Endothelial cell of umbilical vein (primary cell): ENCODE results near the gene MPG. TPM values are rescaled to one million over a fixed set of nuclear protein-coding genes. Genes with fewer than 3 reads are reported as not detected.

ENCODE experiments used
- BruUV-seq: library from RNA; stranded (reverse); fragments of 400-500 nt; replicated peaks from 2 replicates; lab custom pipeline; 2021; lab: Mats Ljungman, UMichigan
- CTCF ChIA-PET: fragments of 300-600, 350-600 bp; sonication (Branson Sonifier 250); formaldehyde crosslinking; loops from one replicate; lab custom pipeline; 2021; ENCODE audit warnings: antibody characterized with exemption, inconsistent platforms; lab: Charles Lee
- POLR2A ChIA-PET: fragments of 300-600, 350-600 bp; sonication (Branson Sonifier 250); formaldehyde crosslinking; loops from one replicate; lab custom pipeline; 2021; ENCODE audit warnings: antibody characterized with exemption, inconsistent platforms; lab: Charles Lee
- DNase-seq: peaks from one replicate; pipeline ENCODE4 v3.0.0-alpha.2; 2011; ENCODE audit warnings: low read depth, low spot score
- FAIRE-seq: peaks from 2 replicates; lab custom pipeline; 2011; peaks lifted over from hg19 to GRCh38; lab: Jason Lieb, UNC
- H2AFZ ChIP-seq: 2 replicates; pipeline ENCODE4 v1.6.0; 2012; ENCODE audit warnings: low read depth, low read length, control low read depth, inconsistent platforms
- H3K27ac ChIP-seq: 2 replicates; pipeline ENCODE4 v1.5.1; 2011; ENCODE audit warnings: low read depth, mild to moderate bottlenecking, control low read depth, low read length, moderate library complexity; ENCODE audit not compliant: insufficient read depth
- H3K27me3 ChIP-seq, 2 experiments: 2 replicates each; pipeline versions ENCODE4 v1.6.0 to v1.6.1; 2011; ENCODE audit warnings: low read length in 2 of 2, mixed read lengths in 1 of 2; ENCODE audit not compliant: control insufficient read depth in 2 of 2, insufficient read depth in 2 of 2
- H3K36me3 ChIP-seq, 2 experiments: 2 replicates in 1 of 2; 3 replicates in 1 of 2; pipeline ENCODE4 v1.5.1; 2011; ENCODE audit warnings: low read length in 2 of 2, mild to moderate bottlenecking in 1 of 2, moderate library complexity in 1 of 2; ENCODE audit not compliant: control insufficient read depth in 2 of 2, insufficient read depth in 2 of 2; ENCODE audit errors: extremely low read depth in 1 of 2
- H3K4me1 ChIP-seq: 3 replicates; pipeline ENCODE4 v1.5.1; 2011; ENCODE audit warnings: mild to moderate bottlenecking, low read length; ENCODE audit not compliant: control insufficient read depth, insufficient read depth; ENCODE audit errors: extremely low read depth
- H3K4me2 ChIP-seq: 2 replicates; pipeline ENCODE4 v1.6.1; 2011; ENCODE audit warnings: low read length, control low read depth, mixed read lengths; ENCODE audit not compliant: insufficient read depth
- H3K4me3 ChIP-seq, 3 experiments: fragments of 200-600 bp in 1 of 3; sonication (generic), shearing (Covaris generic) in 1 of 3; replicated peaks in 1 of 3; 2 replicates each; pipeline ENCODE4 v1.5.1; 2011 to 2016; ENCODE audit warnings: control low read depth in 3 of 3, low read length in 3 of 3, mild to moderate bottlenecking in 2 of 3, inconsistent platforms in 1 of 3, low read depth in 1 of 3, moderate library complexity in 1 of 3; ENCODE audit not compliant: insufficient read depth in 1 of 3
- H3K79me2 ChIP-seq: 2 replicates; pipeline ENCODE4 v1.6.0; 2012; ENCODE audit warnings: low read length, inconsistent platforms; ENCODE audit not compliant: control insufficient read depth, insufficient read depth
- H3K9ac ChIP-seq: replicated peaks from 2 replicates; pipeline ENCODE3; 2011; ENCODE audit warnings: low read length, control low read depth; ENCODE audit not compliant: insufficient read depth; ENCODE audit errors: extremely low read depth
- H3K9me1 ChIP-seq: replicated peaks from 3 replicates; pipeline ENCODE4 v1.6.0; 2011; ENCODE audit warnings: mild to moderate bottlenecking, low read length; ENCODE audit not compliant: control insufficient read depth, insufficient read depth; ENCODE audit errors: extremely low read depth
- H3K9me3 ChIP-seq: replicated peaks from 2 replicates; pipeline ENCODE4 v1.5.1; 2012; ENCODE audit warnings: low read length, inconsistent platforms; ENCODE audit not compliant: control insufficient read depth, insufficient read depth
- H4K20me1 ChIP-seq: replicated peaks from 2 replicates; pipeline ENCODE3; 2011; ENCODE audit warnings: mild to moderate bottlenecking, low read length; ENCODE audit not compliant: control insufficient read depth, insufficient read depth; ENCODE audit errors: extremely low read depth
- CTCF ChIP-seq, 2 donors: IDR thresholded peaks; 1 replicate in 1 of 2; 2 replicates in 1 of 2; pipeline ENCODE4 v1.5.1; 2011; ENCODE audit warnings: low read length in 2 of 2, mild to moderate bottlenecking in 2 of 2, moderate library complexity in 2 of 2, control low read depth in 1 of 2, inconsistent platforms in 1 of 2, low read depth in 1 of 2; ENCODE audit not compliant: insufficient read depth in 1 of 2; ENCODE audit errors: extremely low read depth in 1 of 2
- EZH2 ChIP-seq: IDR thresholded peaks from 2 replicates; pipeline ENCODE4 v1.6.1; 2012; ENCODE audit warnings: borderline replicate concordance, low read depth, mild to moderate bottlenecking, moderate library complexity, low read length, inconsistent platforms; ENCODE audit not compliant: severe bottlenecking
- FOS ChIP-seq: IDR thresholded peaks from 2 replicates; pipeline ENCODE4 v1.6.1; 2011; ENCODE audit warnings: mild to moderate bottlenecking, low read length, moderate library complexity, borderline replicate concordance; ENCODE audit not compliant: insufficient read depth
- GATA2 ChIP-seq: IDR thresholded peaks from 2 replicates; pipeline ENCODE4 v1.7.0; 2011; ENCODE audit warnings: low read depth, mild to moderate bottlenecking, moderate library complexity, mixed read lengths, low read length; ENCODE audit not compliant: insufficient read length, insufficient read depth
- JUN ChIP-seq: IDR thresholded peaks from 2 replicates; pipeline ENCODE4 v1.6.1; 2011; ENCODE audit warnings: borderline replicate concordance, low read depth; ENCODE audit not compliant: insufficient read length, insufficient read depth
- MAX ChIP-seq: IDR thresholded peaks from 2 replicates; pipeline ENCODE4 v1.6.1; 2011; ENCODE audit not compliant: insufficient read depth, insufficient read length
- MYC ChIP-seq: IDR thresholded peaks from one replicate; pipeline ENCODE4 v1.6.1; 2011; ENCODE audit warnings: mild to moderate bottlenecking, low read depth, low read length
- POLR2A ChIP-seq: IDR thresholded peaks from 2 replicates; pipeline ENCODE4 v1.6.1; 2012; ENCODE audit warnings: low read depth, mild to moderate bottlenecking, control low read depth, low read length
- POLR2AphosphoS5 ChIP-seq: IDR thresholded peaks from 2 replicates; pipeline ENCODE4 v1.6.1; 2012; ENCODE audit warnings: low read depth, mild to moderate bottlenecking, control low read depth, low read length, moderate library complexity; ENCODE audit not compliant: insufficient read depth
- dilution Hi-C: fragments of 300-500 bp; cut with MboI; formaldehyde crosslinking; loops from one replicate; pipeline ENCODE4 v1.15.0; 2019; ENCODE audit warnings: low sequenced_read_pairs; ENCODE audit not compliant: extremely low pct_ligation_motif_present
- intact Hi-C: fragments of 100-400 bp; cut with micrococcal nuclease; formaldehyde crosslinking; loops from one replicate; pipeline ENCODE4 v1.10.0; 2022
- polyA plus RNA-seq, 4 experiments: library from polyadenylated mRNA; depleted of rRNA in 3 of 4; stranded (reverse) in 3 of 4; unstranded in 1 of 4; fragments of >200 nt; gene quantifications; 2 replicates each; pipeline versions ENCODE4 v1.2.1 to v1.2.3, GENCODE V29; 2011 to 2012; ENCODE audit warnings: missing spikeins in 1 of 4
- total RNA-seq: library from RNA; stranded (reverse); gene quantifications from 2 replicates; pipeline ENCODE4 v1.2.3, GENCODE V29; 2021

MPG gene
- total and polyA plus RNA-seq, 2 donors (not counting 3 experiments of a cell fraction or from before 2014, with no cell fraction given) = 70.5 to 140 TPM

GRCh38 chr16:118857-119256, 40.8 kb downstream of the MPG start:
- DNase-seq (no peak), FAIRE-seq (no peak)
- dilution Hi-C loops (no loop called here), intact Hi-C loops (no loop called here)
- no peak overlapping the region for H3K4me2 ChIP-seq
- peaks cover 0 to 7% of the 10 kb centered on the region in 2 experiments for H3K36me3 ChIP-seq
- peaks cover 2% of the 10 kb centered on the region for H3K4me1 ChIP-seq
- TF ChIP-seq MYC (no peak), FOS (no peak), EZH2 (no peak), POLR2A (no peak), JUN (no peak), CTCF (IDR thresholded peaks at IDR 0.05; ENCODE audit: extremely low read depth in 1 of 2, insufficient read depth in 1 of 2, low read depth in 1 of 2, low read length in 2 of 2) (no peak), POLR2AphosphoS5 (no peak), MAX (no peak), GATA2 (no peak)
- CTCF ChIA-PET = interaction anchor here (1.6 to 4.0 kb wide), 4 partner anchors 12 to 243 kb away, joined by 4 to 34 read pairs (median 18); partner anchors contain the start of gene HBQ1
- H3K9ac ChIP-seq = no peak overlapping the region
- no peak overlapping the region for H3K27ac ChIP-seq
- no peaks in the 10 kb centered on the region for H3K9me3 ChIP-seq
- H3K27me3 ChIP-seq = no peaks in the 10 kb centered on the region
- H2AFZ ChIP-seq = no peak overlapping the region
- no peaks in the 10 kb centered on the region for H3K79me2 ChIP-seq
- H4K20me1 ChIP-seq = no peaks in the 10 kb centered on the region
- no peaks in the 10 kb centered on the region for H3K9me1 ChIP-seq
- BruUV-seq = no TSS peak
- POLR2A ChIA-PET = no interaction called here
- H3K4me3 ChIP-seq = no peak overlapping the region
